Osteoblast (primary cell): Measurements from ENCODE around the gene DOCK1. TPM values are rescaled to one million over a fixed set of nuclear protein-coding genes. Genes with fewer than 3 reads are reported as not detected.

Experiments
- DNase-seq: peaks from one replicate; pipeline ENCODE4 v3.0.0; 2011; ENCODE audit warnings: low spot score, mixed read lengths; ENCODE audit not compliant: insufficient read length; ENCODE audit errors: missing footprints
- H2AFZ ChIP-seq: 2 replicates; pipeline ENCODE4 v1.6.0; 2011; ENCODE audit warnings: mild to moderate bottlenecking, low read length
- H3K27ac ChIP-seq: 2 replicates; pipeline ENCODE4 v1.5.1; 2011; ENCODE audit warnings: mild to moderate bottlenecking, low read depth, low read length, moderate library complexity
- H3K27me3 ChIP-seq: 2 replicates; pipeline ENCODE4 v1.6.0; 2012; ENCODE audit warnings: mild to moderate bottlenecking, control low read depth, inconsistent platforms, low read length, moderate library complexity; ENCODE audit not compliant: insufficient read depth
- H3K36me3 ChIP-seq: 2 replicates; pipeline ENCODE4 v1.5.1; 2011; ENCODE audit warnings: mild to moderate bottlenecking, low read length, control low read depth, moderate library complexity; ENCODE audit not compliant: insufficient read depth
- H3K4me1 ChIP-seq: 2 replicates; pipeline ENCODE4 v1.5.1; 2011; ENCODE audit warnings: mild to moderate bottlenecking, low read length, control low read depth, moderate library complexity; ENCODE audit not compliant: insufficient read depth
- H3K4me2 ChIP-seq: 2 replicates; pipeline ENCODE4 v1.6.0; 2011; ENCODE audit warnings: mild to moderate bottlenecking, low read length; ENCODE audit not compliant: insufficient read depth
- H3K4me3 ChIP-seq: fragments of 200-600 bp; sonication (generic); 3 replicates; pipeline ENCODE4 v1.5.1; 2012; ENCODE audit warnings: mild to moderate bottlenecking, low read length, inconsistent platforms; ENCODE audit not compliant: insufficient read depth
- H3K79me2 ChIP-seq: 2 replicates; pipeline ENCODE4 v1.6.0; 2012; ENCODE audit warnings: mild to moderate bottlenecking, low read length, control low read depth, inconsistent platforms; ENCODE audit not compliant: insufficient read depth
- H3K9me3 ChIP-seq: 2 replicates; pipeline ENCODE4 v1.5.1; 2011; ENCODE audit warnings: low read depth, low read length, control low read depth
- H4K20me1 ChIP-seq: 2 replicates; pipeline ENCODE4 v1.6.0; 2012; ENCODE audit warnings: mild to moderate bottlenecking, low read length, control low read depth; ENCODE audit not compliant: insufficient read depth
- CTCF ChIP-seq: IDR thresholded peaks from 2 replicates; pipeline ENCODE4 v1.5.1; 2011; ENCODE audit warnings: mild to moderate bottlenecking, low read depth, low read length, moderate library complexity; ENCODE audit errors: extremely low read depth
- total RNA-seq: library from RNA; depleted of rRNA; stranded (reverse); fragments of >200 nt; gene quantifications from 2 replicates; pipeline ENCODE4 v1.2.3, GENCODE V29; 2012

DOCK1 gene
- total RNA-seq, 1 donor, result 80.3 TPM

DNA sequence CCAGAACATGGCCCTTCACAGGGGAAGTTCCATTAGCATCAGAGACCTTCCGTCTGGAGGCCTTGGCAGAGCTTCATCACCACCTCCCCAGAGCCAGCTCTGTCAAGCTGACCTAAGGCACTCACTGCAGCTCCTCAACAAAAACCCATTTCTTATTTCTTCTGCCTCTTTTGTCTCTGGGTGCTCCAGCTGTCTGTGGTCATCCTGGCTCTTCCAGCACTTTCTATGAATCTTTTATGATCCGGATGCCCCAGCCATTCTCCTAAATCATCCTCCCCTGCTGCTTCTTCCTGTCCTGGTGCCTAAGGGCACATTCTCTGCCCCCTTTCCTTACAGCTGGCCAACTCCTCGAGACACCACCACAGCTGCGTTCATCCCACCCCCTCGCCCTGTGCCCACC lies 462.9 kb downstream of the DOCK1 start:
- H3K9me3 ChIP-seq, result no peaks in the 10 kb centered on the region
- H2AFZ ChIP-seq, result no peak overlapping the region
- DNase-seq, result no peak
- H3K4me1 ChIP-seq, result no peaks in the 10 kb centered on the region
- no peaks in the 10 kb centered on the region for H3K27me3 ChIP-seq
- no peaks in the 10 kb centered on the region for H3K79me2 ChIP-seq
- no peak overlapping the region for H3K4me2 ChIP-seq
- no peak overlapping the region for H3K4me3 ChIP-seq
- peaks cover 6% of the 10 kb centered on the region for H3K36me3 ChIP-seq
- no peak for TF ChIP-seq CTCF
- H4K20me1 ChIP-seq, result peaks cover 4% of the 10 kb centered on the region
- H3K27ac ChIP-seq, result no peak overlapping the region

DNA sequence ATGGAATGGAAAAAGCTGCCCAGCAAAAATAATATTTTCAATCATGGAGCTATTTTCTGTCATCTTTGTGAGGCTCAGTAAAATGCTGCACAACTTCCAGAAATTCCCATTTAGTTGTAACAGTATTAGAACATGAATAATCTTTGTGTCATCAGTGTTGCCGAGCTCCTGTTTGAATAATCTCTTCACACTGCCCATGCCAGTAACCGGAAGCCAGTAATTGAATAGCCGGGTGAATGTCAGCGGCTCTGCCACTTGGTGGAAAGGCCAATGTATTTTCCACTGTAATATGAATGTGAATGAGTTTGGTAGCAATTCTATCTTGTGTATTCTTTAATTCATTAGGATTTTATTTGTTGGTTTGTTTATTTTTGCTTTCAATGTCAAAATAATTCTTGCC lies 463.7 kb downstream of the DOCK1 start:
- no peaks in the 10 kb centered on the region for H3K4me1 ChIP-seq
- no peaks in the 10 kb centered on the region for H3K27me3 ChIP-seq
- H3K27ac ChIP-seq, result no peak overlapping the region
- no peaks in the 10 kb centered on the region for H3K79me2 ChIP-seq
- H3K36me3 ChIP-seq, result peaks cover 7% of the 10 kb centered on the region
- no peak for TF ChIP-seq CTCF
- no peak for DNase-seq
- no peak overlapping the region for H3K4me3 ChIP-seq
- peaks cover 4% of the 10 kb centered on the region for H4K20me1 ChIP-seq
- no peaks in the 10 kb centered on the region for H3K9me3 ChIP-seq
- no peak overlapping the region for H3K4me2 ChIP-seq
- no peak overlapping the region for H2AFZ ChIP-seq

DNA sequence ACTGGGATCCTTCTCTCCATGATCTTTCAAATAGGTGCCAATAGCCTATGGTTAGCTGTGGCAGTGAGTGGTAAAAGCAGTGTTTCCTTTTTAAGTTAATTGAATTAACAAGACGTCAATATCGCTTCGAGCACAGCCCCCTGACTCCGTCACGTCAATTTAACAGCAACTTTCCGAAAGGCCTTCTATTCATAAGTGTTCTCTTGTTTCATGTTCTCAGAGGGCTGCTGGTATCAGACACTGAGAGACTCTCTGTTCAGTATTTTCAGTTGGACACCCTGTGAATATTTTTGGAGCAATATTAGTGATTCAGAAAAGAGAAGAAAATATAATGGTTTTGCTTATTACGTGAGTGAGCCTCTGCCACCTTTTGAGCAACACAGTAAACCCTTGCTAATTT lies 465.4 kb downstream of the DOCK1 start:
- no peaks in the 10 kb centered on the region for H3K9me3 ChIP-seq
- TF ChIP-seq CTCF, result no peak
- peaks cover 15% of the 10 kb centered on the region for H3K36me3 ChIP-seq
- H3K79me2 ChIP-seq, result no peaks in the 10 kb centered on the region
- H4K20me1 ChIP-seq, result peaks cover 4% of the 10 kb centered on the region
- no peak for DNase-seq
- H3K4me1 ChIP-seq, result no peaks in the 10 kb centered on the region
- H3K4me2 ChIP-seq, result no peak overlapping the region
- no peak overlapping the region for H2AFZ ChIP-seq
- no peak overlapping the region for H3K27ac ChIP-seq
- no peaks in the 10 kb centered on the region for H3K27me3 ChIP-seq
- H3K4me3 ChIP-seq, result no peak overlapping the region

- Histone ChIP-seq H3K36me3 (peaks cover 15% of the 10 kb centered on the region), H4K20me1 (peaks cover 2% of the 10 kb centered on the region), H3K27ac (no peak overlapping the region)
Measured at GRCh38 chr10:127372361-127372760, 467.1 kb downstream of the DOCK1 start.

More at GRCh38 chr10:127372361-127372760, 467.1 kb downstream of the DOCK1 start:
- H2AFZ ChIP-seq, result no peak overlapping the region
- H3K9me3 ChIP-seq, result no peaks in the 10 kb centered on the region
- no peaks in the 10 kb centered on the region for H3K79me2 ChIP-seq
- DNase-seq, result no peak
- H3K4me2 ChIP-seq, result no peak overlapping the region
- H3K4me1 ChIP-seq, result no peaks in the 10 kb centered on the region
- no peak for TF ChIP-seq CTCF
- no peak overlapping the region for H3K4me3 ChIP-seq
- H3K27me3 ChIP-seq, result no peaks in the 10 kb centered on the region
